Endothelial cell of umbilical vein (primary cell): Measurements from ENCODE around the gene TMEM273. TPM values are rescaled to one million over a fixed set of nuclear protein-coding genes. Genes with fewer than 3 reads are reported as not detected.

Experiments
- BruUV-seq: library from RNA; stranded (reverse); fragments of 400-500 nt; replicated peaks from 2 replicates; lab custom pipeline; 2021; lab: Mats Ljungman, UMichigan
- CTCF ChIA-PET: fragments of 300-600, 350-600 bp; sonication (Branson Sonifier 250); formaldehyde crosslinking; loops from one replicate; lab custom pipeline; 2021; ENCODE audit warnings: antibody characterized with exemption, inconsistent platforms; lab: Charles Lee
- POLR2A ChIA-PET: fragments of 300-600, 350-600 bp; sonication (Branson Sonifier 250); formaldehyde crosslinking; loops from one replicate; lab custom pipeline; 2021; ENCODE audit warnings: antibody characterized with exemption, inconsistent platforms; lab: Charles Lee
- DNase-seq: peaks from one replicate; pipeline ENCODE4 v3.0.0-alpha.2; 2011; ENCODE audit warnings: low read depth, low spot score
- FAIRE-seq: peaks from 2 replicates; lab custom pipeline; 2011; peaks lifted over from hg19 to GRCh38; lab: Jason Lieb, UNC
- H2AFZ ChIP-seq: 2 replicates; pipeline ENCODE4 v1.6.0; 2012; ENCODE audit warnings: low read depth, low read length, control low read depth, inconsistent platforms
- H3K27ac ChIP-seq: 2 replicates; pipeline ENCODE4 v1.5.1; 2011; ENCODE audit warnings: low read depth, mild to moderate bottlenecking, control low read depth, low read length, moderate library complexity; ENCODE audit not compliant: insufficient read depth
- H3K27me3 ChIP-seq, 2 experiments: 2 replicates each; pipeline versions ENCODE4 v1.6.0 to v1.6.1; 2011; ENCODE audit warnings: low read length in 2 of 2, mixed read lengths in 1 of 2; ENCODE audit not compliant: control insufficient read depth in 2 of 2, insufficient read depth in 2 of 2
- H3K36me3 ChIP-seq, 2 experiments: 2 replicates in 1 of 2; 3 replicates in 1 of 2; pipeline ENCODE4 v1.5.1; 2011; ENCODE audit warnings: low read length in 2 of 2, mild to moderate bottlenecking in 1 of 2, moderate library complexity in 1 of 2; ENCODE audit not compliant: control insufficient read depth in 2 of 2, insufficient read depth in 2 of 2; ENCODE audit errors: extremely low read depth in 1 of 2
- H3K4me1 ChIP-seq: 3 replicates; pipeline ENCODE4 v1.5.1; 2011; ENCODE audit warnings: mild to moderate bottlenecking, low read length; ENCODE audit not compliant: control insufficient read depth, insufficient read depth; ENCODE audit errors: extremely low read depth
- H3K4me2 ChIP-seq: 2 replicates; pipeline ENCODE4 v1.6.1; 2011; ENCODE audit warnings: low read length, control low read depth, mixed read lengths; ENCODE audit not compliant: insufficient read depth
- H3K4me3 ChIP-seq, 3 experiments: fragments of 200-600 bp in 1 of 3; sonication (generic), shearing (Covaris generic) in 1 of 3; replicated peaks in 1 of 3; 2 replicates each; pipeline ENCODE4 v1.5.1; 2011 to 2016; ENCODE audit warnings: control low read depth in 3 of 3, low read length in 3 of 3, mild to moderate bottlenecking in 2 of 3, inconsistent platforms in 1 of 3, low read depth in 1 of 3, moderate library complexity in 1 of 3; ENCODE audit not compliant: insufficient read depth in 1 of 3
- H3K79me2 ChIP-seq: 2 replicates; pipeline ENCODE4 v1.6.0; 2012; ENCODE audit warnings: low read length, inconsistent platforms; ENCODE audit not compliant: control insufficient read depth, insufficient read depth
- H3K9ac ChIP-seq: replicated peaks from 2 replicates; pipeline ENCODE3; 2011; ENCODE audit warnings: low read length, control low read depth; ENCODE audit not compliant: insufficient read depth; ENCODE audit errors: extremely low read depth
- H3K9me1 ChIP-seq: replicated peaks from 3 replicates; pipeline ENCODE4 v1.6.0; 2011; ENCODE audit warnings: mild to moderate bottlenecking, low read length; ENCODE audit not compliant: control insufficient read depth, insufficient read depth; ENCODE audit errors: extremely low read depth
- H3K9me3 ChIP-seq: replicated peaks from 2 replicates; pipeline ENCODE4 v1.5.1; 2012; ENCODE audit warnings: low read length, inconsistent platforms; ENCODE audit not compliant: control insufficient read depth, insufficient read depth
- H4K20me1 ChIP-seq: replicated peaks from 2 replicates; pipeline ENCODE3; 2011; ENCODE audit warnings: mild to moderate bottlenecking, low read length; ENCODE audit not compliant: control insufficient read depth, insufficient read depth; ENCODE audit errors: extremely low read depth
- CTCF ChIP-seq, 2 donors: IDR thresholded peaks; 1 replicate in 1 of 2; 2 replicates in 1 of 2; pipeline ENCODE4 v1.5.1; 2011; ENCODE audit warnings: low read length in 2 of 2, mild to moderate bottlenecking in 2 of 2, moderate library complexity in 2 of 2, control low read depth in 1 of 2, inconsistent platforms in 1 of 2, low read depth in 1 of 2; ENCODE audit not compliant: insufficient read depth in 1 of 2; ENCODE audit errors: extremely low read depth in 1 of 2
- EZH2 ChIP-seq: IDR thresholded peaks from 2 replicates; pipeline ENCODE4 v1.6.1; 2012; ENCODE audit warnings: borderline replicate concordance, low read depth, mild to moderate bottlenecking, moderate library complexity, low read length, inconsistent platforms; ENCODE audit not compliant: severe bottlenecking
- FOS ChIP-seq: IDR thresholded peaks from 2 replicates; pipeline ENCODE4 v1.6.1; 2011; ENCODE audit warnings: mild to moderate bottlenecking, low read length, moderate library complexity, borderline replicate concordance; ENCODE audit not compliant: insufficient read depth
- GATA2 ChIP-seq: IDR thresholded peaks from 2 replicates; pipeline ENCODE4 v1.7.0; 2011; ENCODE audit warnings: low read depth, mild to moderate bottlenecking, moderate library complexity, mixed read lengths, low read length; ENCODE audit not compliant: insufficient read length, insufficient read depth
- JUN ChIP-seq: IDR thresholded peaks from 2 replicates; pipeline ENCODE4 v1.6.1; 2011; ENCODE audit warnings: borderline replicate concordance, low read depth; ENCODE audit not compliant: insufficient read length, insufficient read depth
- MAX ChIP-seq: IDR thresholded peaks from 2 replicates; pipeline ENCODE4 v1.6.1; 2011; ENCODE audit not compliant: insufficient read depth, insufficient read length
- MYC ChIP-seq: IDR thresholded peaks from one replicate; pipeline ENCODE4 v1.6.1; 2011; ENCODE audit warnings: mild to moderate bottlenecking, low read depth, low read length
- POLR2A ChIP-seq: IDR thresholded peaks from 2 replicates; pipeline ENCODE4 v1.6.1; 2012; ENCODE audit warnings: low read depth, mild to moderate bottlenecking, control low read depth, low read length
- POLR2AphosphoS5 ChIP-seq: IDR thresholded peaks from 2 replicates; pipeline ENCODE4 v1.6.1; 2012; ENCODE audit warnings: low read depth, mild to moderate bottlenecking, control low read depth, low read length, moderate library complexity; ENCODE audit not compliant: insufficient read depth
- dilution Hi-C: fragments of 300-500 bp; cut with MboI; formaldehyde crosslinking; loops from one replicate; pipeline ENCODE4 v1.15.0; 2019; ENCODE audit warnings: low sequenced_read_pairs; ENCODE audit not compliant: extremely low pct_ligation_motif_present
- intact Hi-C: fragments of 100-400 bp; cut with micrococcal nuclease; formaldehyde crosslinking; loops from one replicate; pipeline ENCODE4 v1.10.0; 2022
- polyA plus RNA-seq, 4 experiments: library from polyadenylated mRNA; depleted of rRNA in 3 of 4; stranded (reverse) in 3 of 4; unstranded in 1 of 4; fragments of >200 nt; gene quantifications; 2 replicates each; pipeline versions ENCODE4 v1.2.1 to v1.2.3, GENCODE V29; 2011 to 2012; ENCODE audit warnings: missing spikeins in 1 of 4
- total RNA-seq: library from RNA; stranded (reverse); gene quantifications from 2 replicates; pipeline ENCODE4 v1.2.3, GENCODE V29; 2021

TMEM273 gene
- total and polyA plus RNA-seq, 2 donors (not counting 3 experiments of a cell fraction or from before 2014, with no cell fraction given) = 1.9 to 3.7 TPM

- H3K4me1 ChIP-seq = no peaks in the 10 kb centered on the region
- intact Hi-C loops (no loop called here), dilution Hi-C loops (no loop called here)
- DNase-seq = no peak
- H3K36me3 ChIP-seq = no peaks in the 10 kb centered on the region
- H2AFZ ChIP-seq = no peak overlapping the region
- TF ChIP-seq MYC (no peak), GATA2 (no peak), POLR2AphosphoS5 (no peak), FOS (no peak), POLR2A (no peak), MAX (no peak), JUN (no peak), EZH2 (no peak), CTCF (IDR thresholded peaks at IDR 0.05; ENCODE audit: extremely low read depth in 1 of 2, insufficient read depth in 1 of 2, low read depth in 1 of 2, low read length in 2 of 2) (no peak)
- H3K4me2 ChIP-seq = no peak overlapping the region
- no peak overlapping the region for H3K4me3 ChIP-seq
- no peaks in the 10 kb centered on the region for H3K79me2 ChIP-seq
- ChIA-PET CTCF (interaction anchor here (3.3 kb wide), 1 partner anchor 500 kb away, joined by 28 read pairs; no protein-coding TSS in a partner anchor), POLR2A (no interaction called here)
- no TSS peak for BruUV-seq
- H3K9me1 ChIP-seq = no peaks in the 10 kb centered on the region
- no peaks in the 10 kb centered on the region for H3K9me3 ChIP-seq
- no peak overlapping the region for H3K9ac ChIP-seq
- H3K27me3 ChIP-seq = no peaks in the 10 kb centered on the region
- no peak for FAIRE-seq
- H3K27ac ChIP-seq = no peak overlapping the region
- no peaks in the 10 kb centered on the region for H4K20me1 ChIP-seq
Measured at GRCh38 chr10:49158915-49159314, 29.3 kb downstream of the TMEM273 start.
